ENCODE measurements around the gene NUDT8. TPM values are rescaled to one million over a fixed set of nuclear protein-coding genes. Genes with fewer than 3 reads are reported as not detected.

Gene NUDT8
- total RNA-seq, 4 donors from 2014 or later = 11.0 to 21.3 (median 20.0) TPM

DNA sequence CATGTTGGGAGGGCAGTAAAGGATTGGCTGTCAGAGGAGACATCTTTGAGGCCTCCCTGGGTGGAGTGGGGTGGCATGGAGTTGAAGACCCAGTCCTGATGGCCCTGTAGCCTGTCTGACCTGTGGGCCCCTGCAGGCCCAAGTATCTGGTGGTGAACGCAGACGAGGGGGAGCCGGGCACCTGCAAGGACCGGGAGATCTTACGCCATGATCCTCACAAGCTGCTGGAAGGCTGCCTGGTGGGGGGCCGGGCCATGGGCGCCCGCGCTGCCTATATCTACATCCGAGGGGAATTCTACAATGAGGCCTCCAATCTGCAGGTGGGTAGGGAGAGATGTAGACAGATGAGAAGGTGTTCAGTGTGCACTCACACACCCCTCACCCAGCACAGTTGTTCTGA, 20.4 kb downstream of the NUDT8 start:
- no peak for DNase-seq (ENCODE audit: low spot score in 2 of 2)
- H3K36me3 ChIP-seq = peaks cover 0 to 51% (median 9%) of the 10 kb centered on the region in 3 donors
- WGBS, 2 donors = 89% methylated on average over 10 of the region's 10 CpGs

DNA sequence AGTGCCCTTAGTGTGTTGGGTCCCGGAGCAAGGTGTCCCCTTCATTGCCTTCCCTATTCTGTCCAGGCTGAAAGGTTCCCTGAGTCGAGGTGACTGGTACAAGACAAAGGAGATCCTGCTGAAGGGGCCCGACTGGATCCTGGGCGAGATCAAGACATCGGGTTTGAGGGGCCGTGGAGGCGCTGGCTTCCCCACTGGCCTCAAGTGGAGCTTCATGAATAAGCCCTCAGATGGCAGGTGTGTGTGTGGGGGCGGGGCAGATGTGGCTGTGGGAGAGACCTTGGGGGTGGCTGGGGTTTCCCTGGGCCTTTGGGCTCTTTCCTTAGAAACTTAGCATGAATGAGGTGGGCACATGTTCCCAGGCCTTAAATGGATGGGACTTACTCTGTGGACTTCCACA, 21.3 kb downstream of the NUDT8 start:
- TF ChIP-seq EP300 (IDR thresholded peaks at IDR 0.05) = no peak
- TF ChIP-seq POLR2A (IDR thresholded peaks at IDR 0.05) = no peak
- TF ChIP-seq, protein P1, sequence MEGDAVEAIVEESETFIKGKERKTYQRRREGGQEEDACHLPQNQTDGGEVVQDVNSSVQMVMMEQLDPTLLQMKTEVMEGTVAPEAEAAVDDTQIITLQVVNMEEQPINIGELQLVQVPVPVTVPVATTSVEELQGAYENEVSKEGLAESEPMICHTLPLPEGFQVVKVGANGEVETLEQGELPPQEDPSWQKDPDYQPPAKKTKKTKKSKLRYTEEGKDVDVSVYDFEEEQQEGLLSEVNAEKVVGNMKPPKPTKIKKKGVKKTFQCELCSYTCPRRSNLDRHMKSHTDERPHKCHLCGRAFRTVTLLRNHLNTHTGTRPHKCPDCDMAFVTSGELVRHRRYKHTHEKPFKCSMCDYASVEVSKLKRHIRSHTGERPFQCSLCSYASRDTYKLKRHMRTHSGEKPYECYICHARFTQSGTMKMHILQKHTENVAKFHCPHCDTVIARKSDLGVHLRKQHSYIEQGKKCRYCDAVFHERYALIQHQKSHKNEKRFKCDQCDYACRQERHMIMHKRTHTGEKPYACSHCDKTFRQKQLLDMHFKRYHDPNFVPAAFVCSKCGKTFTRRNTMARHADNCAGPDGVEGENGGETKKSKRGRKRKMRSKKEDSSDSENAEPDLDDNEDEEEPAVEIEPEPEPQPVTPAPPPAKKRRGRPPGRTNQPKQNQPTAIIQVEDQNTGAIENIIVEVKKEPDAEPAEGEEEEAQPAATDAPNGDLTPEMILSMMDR (IDR thresholded peaks at IDR 0.05) = no peak
- Histone ChIP-seq H3K4me1 (peaks cover 0 to 24% (median 8%) of the 10 kb centered on the region in 4 donors), H3K27me3 (no peaks in the 10 kb centered on the region), H3K27ac (no peak overlapping the region), H3K9me3 (no peaks in the 10 kb centered on the region), H3K36me3 (peaks cover 0 to 50% (median 9%) of the 10 kb centered on the region in 3 donors), H3K4me3 (no peak overlapping the region)
- WGBS, 2 donors = 90 to 93% methylated on average over 8 of the region's 8 CpGs
- DNase-seq (ENCODE audit: low spot score in 2 of 2) = no peak

More for the DNA sequence above, 20.4 kb downstream of the NUDT8 start:
- Histone ChIP-seq H3K27me3 (no peaks in the 10 kb centered on the region), H3K27ac (no peak overlapping the region), H3K9me3 (no peaks in the 10 kb centered on the region), H3K4me1 (peaks cover 0 to 32% (median 12%) of the 10 kb centered on the region in 4 donors), H3K4me3 (no peak overlapping the region)
- TF ChIP-seq POLR2A (IDR thresholded peaks at IDR 0.05) = no peak

DNA sequence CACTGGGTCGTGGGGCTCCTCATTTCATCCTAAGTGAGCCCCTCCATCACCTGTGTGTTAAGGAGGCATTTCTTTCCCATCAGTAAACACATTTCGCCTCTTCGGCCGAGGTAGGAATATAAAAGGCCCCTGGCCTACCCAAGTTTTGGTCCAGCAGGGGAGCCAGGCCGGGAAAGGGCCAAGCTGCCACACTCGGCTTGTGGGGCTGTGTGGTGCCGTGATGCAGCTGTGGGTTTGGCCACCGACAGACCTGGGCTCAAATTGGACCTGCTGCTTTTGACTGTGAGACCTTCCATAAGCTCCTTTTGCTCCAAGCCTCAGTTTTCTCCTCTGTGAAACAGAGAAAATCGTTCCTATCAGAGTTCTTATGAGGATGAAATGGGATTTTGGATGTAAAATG, 22.2 kb downstream of the NUDT8 start:
- H3K27ac ChIP-seq = peak overlapping the region; percentile 77 to 97 (median 85)
- peaks cover 0 to 24% (median 8%) of the 10 kb centered on the region in 4 donors for H3K4me1 ChIP-seq
- H3K9me3 ChIP-seq = no peaks in the 10 kb centered on the region
- peaks cover 0 to 40% (median 9%) of the 10 kb centered on the region in 3 donors for H3K36me3 ChIP-seq
- H3K4me3 ChIP-seq = peak overlapping the region; percentile 86 to 100 (median 92)
- DNase-seq (ENCODE audit: low spot score in 2 of 2) = no peak
- TF ChIP-seq POLR2A (IDR thresholded peaks at IDR 0.05) = no peak
- no peaks in the 10 kb centered on the region for H3K27me3 ChIP-seq
- 53 to 58% methylated on average over 9 of the region's 9 CpGs for WGBS, 2 donors

DNA sequence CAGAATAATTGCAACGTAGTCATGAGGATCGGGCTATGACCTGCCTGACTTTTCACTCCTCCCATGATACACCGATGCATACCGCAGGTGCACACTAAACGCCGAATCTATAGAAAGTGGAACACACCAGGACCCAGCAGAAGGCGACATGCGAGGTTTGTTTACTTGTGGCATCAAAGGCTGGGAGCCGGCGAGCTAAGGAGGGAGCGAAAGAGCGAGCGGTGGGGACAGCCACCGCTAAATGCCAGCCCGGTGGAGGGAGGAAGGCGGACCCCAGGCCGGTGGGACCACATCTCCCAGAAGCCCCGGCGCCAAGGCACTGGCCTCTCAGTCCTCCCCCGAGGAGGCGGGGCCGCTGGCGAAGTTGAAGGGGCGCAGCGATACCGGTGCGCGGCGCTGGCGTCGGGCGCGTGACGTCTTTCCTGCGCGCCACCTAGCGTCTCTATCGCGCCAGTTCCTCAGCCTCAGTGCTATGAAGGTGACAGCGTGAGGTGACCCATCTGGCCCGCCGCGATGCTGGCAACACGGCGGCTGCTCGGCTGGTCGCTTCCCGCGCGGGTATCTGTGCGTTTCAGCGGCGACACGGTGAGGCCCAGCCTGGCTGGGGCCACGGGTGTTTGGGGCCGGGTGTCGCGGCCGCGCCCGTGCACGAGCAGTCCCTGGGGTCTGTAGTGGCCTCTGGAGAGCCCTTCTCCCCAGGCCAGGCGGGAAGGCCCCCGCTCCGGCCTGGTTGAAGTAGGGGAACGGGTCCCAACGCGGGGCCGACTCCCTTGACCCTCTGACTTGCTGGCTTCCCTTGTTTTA, 23.0 kb downstream of the NUDT8 start, which contains the start of gene NDUFV1:
Gene NDUFV1 (plus strand): TSS at position 445 of the 804 bp plus-strand sequence. CDS start 69 bp downstream, at position 514.
- H3K36me3 ChIP-seq = peaks cover 0 to 32% (median 9%) of the 10 kb centered on the region in 3 donors
- peak; percentile 95 to 96 for DNase-seq (ENCODE audit: low spot score in 2 of 2)
- WGBS, 2 donors = 0 to 1% methylated on average over 42 to 61 of the region's 69 CpGs
- no peaks in the 10 kb centered on the region for H3K9me3 ChIP-seq
- peak; percentile 95 to 96 for TF ChIP-seq EP300 (IDR thresholded peaks at IDR 0.05)
- TF ChIP-seq, protein P1 (IDR thresholded peaks at IDR 0.05) = peak; percentile 67 to 97 (median 87)
- TF ChIP-seq POLR2A (IDR thresholded peaks at IDR 0.05) = peak; percentile 29 to 52
- peak within 1 kb of the TSS; percentile 86 to 100 (median 92) for H3K4me3 ChIP-seq
- H3K27ac ChIP-seq = peak within 1 kb of the TSS; percentile 77 to 97 (median 85)
- peaks cover 0 to 5% of the 10 kb centered on the region in 2 donors for H3K27me3 ChIP-seq
- peaks cover 0 to 24% (median 8%) of the 10 kb centered on the region in 4 donors for H3K4me1 ChIP-seq

DNA sequence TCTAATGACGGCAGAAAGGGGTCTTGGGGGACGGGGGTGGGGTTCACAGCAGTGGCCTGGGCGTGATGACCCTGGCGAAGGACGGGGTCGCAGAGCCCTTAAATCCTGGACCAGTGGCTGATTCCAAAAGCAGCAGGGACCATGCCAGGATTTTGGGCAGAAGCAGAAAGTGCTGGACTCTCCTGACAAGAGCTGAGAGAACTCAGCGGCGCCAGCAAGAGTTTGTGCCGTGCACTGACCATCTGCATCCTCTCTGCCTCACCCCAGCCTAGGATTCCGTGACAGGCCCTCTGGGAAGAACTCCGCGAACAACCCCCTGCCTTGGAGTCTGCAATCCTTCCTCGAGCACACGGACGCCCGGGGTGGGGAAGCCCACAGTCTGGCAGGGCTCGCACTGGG, 23.6 kb downstream of the NUDT8 start:
- no peak for DNase-seq (ENCODE audit: low spot score in 2 of 2)
- Histone ChIP-seq H3K4me3 (peak overlapping the region; percentile 86 to 100 (median 92)), H3K27ac (peak overlapping the region in 3 of 4 donors; percentile 31 to 97 (median 89)), H3K36me3 (peaks cover 0 to 26% (median 9%) of the 10 kb centered on the region in 3 donors), H3K9me3 (no peaks in the 10 kb centered on the region), H3K4me1 (peaks cover 0 to 24% (median 8%) of the 10 kb centered on the region in 4 donors), H3K27me3 (peaks cover 0 to 7% of the 10 kb centered on the region in 2 donors)
- WGBS, 2 donors = 34 to 66% methylated on average over 6 to 17 of the region's 17 CpGs
- no peak for TF ChIP-seq POLR2A (IDR thresholded peaks at IDR 0.05)
- TF ChIP-seq, protein P1 (IDR thresholded peaks at IDR 0.05) = no peak
- no peak for TF ChIP-seq EP300 (IDR thresholded peaks at IDR 0.05)
